Measurements from ENCODE around the gene TAF6.

Gene TAF6

DNA sequence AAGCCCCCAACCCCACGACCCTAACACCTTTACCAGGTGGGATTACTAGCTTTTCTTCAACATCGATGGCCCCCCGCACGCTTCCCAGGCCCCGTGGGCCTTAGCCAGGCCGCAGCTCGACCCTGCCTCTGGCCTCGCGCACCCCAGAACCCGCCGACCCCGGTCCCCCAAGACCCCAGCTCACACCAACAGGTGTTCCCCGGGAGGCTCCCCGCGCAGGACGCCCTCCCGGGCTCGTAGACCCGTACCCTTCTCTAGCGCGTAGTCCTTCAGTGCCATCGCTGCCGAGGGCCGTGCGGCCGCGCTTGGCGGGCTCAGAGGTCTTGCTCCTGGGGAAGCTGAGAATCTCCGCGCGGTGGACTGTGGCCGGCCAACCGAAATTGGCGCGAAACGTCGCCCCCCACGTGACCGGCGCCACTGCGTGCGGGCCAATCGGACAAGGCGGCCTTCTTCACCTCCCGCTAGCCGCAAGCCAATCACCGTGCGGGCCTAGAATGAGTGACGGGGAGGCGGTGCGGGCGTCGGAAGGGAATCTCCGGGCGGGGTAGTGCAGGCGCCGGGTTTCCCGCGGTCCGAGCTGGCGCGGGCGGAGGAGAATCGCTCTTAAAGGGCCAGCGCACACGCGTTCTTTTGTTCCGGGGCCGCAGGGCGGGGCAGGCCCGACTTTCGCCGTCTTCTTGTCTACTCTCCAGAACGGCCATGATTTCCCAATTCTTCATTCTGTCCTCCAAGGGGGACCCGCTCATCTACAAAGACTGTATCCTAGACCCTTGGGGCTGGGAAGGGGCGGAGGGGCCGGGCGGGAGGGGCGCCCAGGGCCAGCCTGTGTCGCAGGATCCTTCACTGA is 17.9 kb downstream of the TAF6 start, which contains the start of the genes AP4M1 and MCM7 (continued):
- TF ChIP-seq ZNF121 (tag by site-specific recombination; IDR thresholded peaks at IDR 0.05) (no peak), ZNF132 (tag by site-specific recombination; IDR thresholded peaks at IDR 0.05; ENCODE audit: borderline replicate concordance) (no peak), REST (tag by site-specific recombination; IDR thresholded peaks at IDR 0.05) (no peak), ZNF211 (tag by site-specific recombination; IDR thresholded peaks at IDR 0.05; ENCODE audit: low read depth) (no peak), ZNF692 (tag by site-specific recombination; IDR thresholded peaks at IDR 0.05) (no peak), ZNF548 (tag by site-specific recombination; IDR thresholded peaks at IDR 0.05) (no peak), IKZF3 (tag by site-specific recombination; IDR thresholded peaks at IDR 0.05) (no peak), GFI1B (tag by site-specific recombination; IDR thresholded peaks at IDR 0.05) (no peak), ZNF366 (tag by site-specific recombination; conservative IDR thresholded peaks at IDR 0.05) (0 out of 2 replicates have a peak, but pooled peaks have one; percentile 12), ZNF629 (tag by site-specific recombination; IDR thresholded peaks at IDR 0.05) (peak; percentile 11; the same call in 1 of the 2 replicates), ZNF433 (tag by site-specific recombination; IDR thresholded peaks at IDR 0.05; ENCODE audit: low read depth) (no peak), TCF7L2 (IDR thresholded peaks at IDR 0.05; ENCODE audit: borderline replicate concordance, low read depth, low read length) (no peak), SETDB1 (IDR thresholded peaks at IDR 0.05; ENCODE audit: insufficient read length, low read length) (no peak), ZNF354C (tag by site-specific recombination; IDR thresholded peaks at IDR 0.05; ENCODE audit: borderline replicate concordance, low read depth) (no peak), BCL11A (tag by site-specific recombination; IDR thresholded peaks at IDR 0.05; ENCODE audit: low read depth) (peak; percentile 88; the same call in 1 of the 2 replicates), ZNF777 (tag by site-specific recombination; IDR thresholded peaks at IDR 0.05; ENCODE audit: borderline replicate concordance) (no peak), ZBTB7A (tag by site-specific recombination; IDR thresholded peaks at IDR 0.05; ENCODE audit: low read depth) (peak; percentile 49; the same call in 1 of the 2 replicates), ZNF16 (tag by site-specific recombination; IDR thresholded peaks at IDR 0.05; ENCODE audit: low read depth) (no peak), PRDM2 (tag by site-specific recombination; IDR thresholded peaks at IDR 0.05; ENCODE audit: borderline replicate concordance) (0 out of 2 replicates have a peak, but pooled peaks have one; percentile 12), ZSCAN30 (tag by site-specific recombination; IDR thresholded peaks at IDR 0.05) (peak; percentile 33; the same call in 1 of the 2 replicates), ZBTB1 (tag by site-specific recombination; IDR thresholded peaks at IDR 0.05) (no peak)
- TF ChIP-seq, protein P1, sequence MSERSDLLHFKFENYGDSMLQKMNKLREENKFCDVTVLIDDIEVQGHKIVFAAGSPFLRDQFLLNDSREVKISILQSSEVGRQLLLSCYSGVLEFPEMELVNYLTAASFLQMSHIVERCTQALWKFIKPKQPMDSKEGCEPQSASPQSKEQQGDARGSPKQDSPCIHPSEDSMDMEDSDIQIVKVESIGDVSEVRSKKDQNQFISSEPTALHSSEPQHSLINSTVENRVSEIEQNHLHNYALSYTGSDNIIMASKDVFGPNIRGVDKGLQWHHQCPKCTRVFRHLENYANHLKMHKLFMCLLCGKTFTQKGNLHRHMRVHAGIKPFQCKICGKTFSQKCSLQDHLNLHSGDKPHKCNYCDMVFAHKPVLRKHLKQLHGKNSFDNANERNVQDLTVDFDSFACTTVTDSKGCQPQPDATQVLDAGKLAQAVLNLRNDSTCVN (tag by site-specific recombination; optimal IDR thresholded peaks at IDR 0.05), result peak; percentile 73
- TF ChIP-seq, protein P2, sequence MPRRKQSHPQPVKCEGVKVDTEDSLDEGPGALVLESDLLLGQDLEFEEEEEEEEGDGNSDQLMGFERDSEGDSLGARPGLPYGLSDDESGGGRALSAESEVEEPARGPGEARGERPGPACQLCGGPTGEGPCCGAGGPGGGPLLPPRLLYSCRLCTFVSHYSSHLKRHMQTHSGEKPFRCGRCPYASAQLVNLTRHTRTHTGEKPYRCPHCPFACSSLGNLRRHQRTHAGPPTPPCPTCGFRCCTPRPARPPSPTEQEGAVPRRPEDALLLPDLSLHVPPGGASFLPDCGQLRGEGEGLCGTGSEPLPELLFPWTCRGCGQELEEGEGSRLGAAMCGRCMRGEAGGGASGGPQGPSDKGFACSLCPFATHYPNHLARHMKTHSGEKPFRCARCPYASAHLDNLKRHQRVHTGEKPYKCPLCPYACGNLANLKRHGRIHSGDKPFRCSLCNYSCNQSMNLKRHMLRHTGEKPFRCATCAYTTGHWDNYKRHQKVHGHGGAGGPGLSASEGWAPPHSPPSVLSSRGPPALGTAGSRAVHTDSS (tag by site-specific recombination; IDR thresholded peaks at IDR 0.05), result no peak; the same call in 1 of the 2 replicates

Data from HEK293 (cell line).